H54 (cell line): ENCODE measurements around the gene EMC10.

ENCODE experiments used
- DNase-seq: peaks from one replicate; pipeline ENCODE4 v3.0.0; 2011; ENCODE audit warnings: low spot score, mixed read lengths; ENCODE audit not compliant: insufficient read length
- FAIRE-seq: peaks from 3 replicates; lab custom pipeline; 2011; peaks lifted over from hg19 to GRCh38; lab: Jason Lieb, UNC
- POLR2A ChIP-seq: IDR thresholded peaks from 2 replicates; pipeline ENCODE4 v1.6.1; 2011; ENCODE audit warnings: low read depth, mild to moderate bottlenecking, low read length

The EMC10 gene

DNA sequence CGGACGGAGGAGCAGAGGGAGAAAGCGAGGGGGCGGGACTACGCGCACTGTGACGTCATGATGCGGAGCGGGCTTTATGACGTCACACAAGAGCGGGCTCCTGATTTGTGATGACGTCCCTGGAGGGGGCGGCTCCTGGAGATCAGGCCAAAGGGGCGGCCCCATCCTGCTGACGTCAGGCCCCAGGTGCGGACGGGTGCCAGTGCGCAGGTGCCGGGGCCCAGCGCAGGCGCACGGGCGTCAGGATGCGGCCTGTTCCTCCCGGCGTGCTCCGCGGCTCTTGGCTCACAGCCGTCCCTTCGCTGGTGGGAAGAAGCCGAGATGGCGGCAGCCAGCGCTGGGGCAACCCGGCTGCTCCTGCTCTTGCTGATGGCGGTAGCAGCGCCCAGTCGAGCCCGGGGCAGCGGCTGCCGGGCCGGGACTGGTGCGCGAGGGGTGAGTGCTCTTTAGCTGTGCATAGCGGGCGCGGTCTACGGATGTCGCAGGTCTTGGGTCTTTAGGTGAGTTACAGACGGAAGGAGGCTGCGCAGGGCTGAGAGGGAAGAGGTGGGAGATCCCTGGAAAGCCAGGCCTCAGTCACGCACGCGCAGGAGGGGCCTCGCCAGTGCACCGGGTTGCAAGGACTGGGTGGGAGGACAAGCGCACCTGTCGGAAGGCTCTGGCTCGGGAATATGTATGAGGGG lies at the start of gene EMC10, which contains the start of gene GARIN5A:
Gene EMC10 (plus strand): TSS at position 284 of the 683 bp plus-strand sequence. CDS start 38 bp downstream, at position 322.
Gene GARIN5A (minus strand): TSS at position 625 of the 683 bp plus-strand sequence. CDS start 460 bp downstream, at position 165.
- DNase-seq (peak; percentile 99), FAIRE-seq (no peak)
- TF ChIP-seq POLR2A = peak; percentile 88

DNA sequence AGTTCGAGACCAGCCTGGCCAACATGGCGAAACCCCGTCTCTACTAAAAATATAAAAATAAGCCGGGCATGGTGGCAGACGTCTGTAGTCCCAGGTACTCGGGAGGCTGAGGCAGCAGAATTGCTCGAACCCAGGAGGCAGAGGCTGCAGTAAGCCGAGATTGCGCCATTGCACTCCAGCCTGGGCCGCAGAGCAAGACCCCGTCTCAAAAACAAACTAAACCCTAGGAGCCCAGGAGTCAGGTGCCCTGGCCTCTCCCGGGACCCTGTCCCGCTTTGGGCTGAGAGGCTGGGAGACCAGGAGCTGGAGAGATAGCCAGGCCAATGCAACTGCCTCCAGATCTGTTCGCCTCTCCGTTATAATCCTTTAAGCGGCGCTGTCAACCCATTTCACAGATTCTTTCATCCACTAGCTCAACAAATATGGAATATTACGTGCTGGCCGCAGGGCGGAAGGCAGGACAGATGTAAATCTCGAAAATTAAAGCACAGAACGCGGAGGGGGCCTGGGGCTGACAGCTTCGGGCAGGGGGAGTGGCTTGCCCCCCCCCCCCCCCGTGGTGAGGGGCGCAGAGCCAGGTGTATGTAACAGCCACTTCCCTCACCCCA lies 48.9 kb upstream of the EMC10 start:
- no peak for TF ChIP-seq POLR2A
- DNase-seq (no peak), FAIRE-seq (no peak)

DNA sequence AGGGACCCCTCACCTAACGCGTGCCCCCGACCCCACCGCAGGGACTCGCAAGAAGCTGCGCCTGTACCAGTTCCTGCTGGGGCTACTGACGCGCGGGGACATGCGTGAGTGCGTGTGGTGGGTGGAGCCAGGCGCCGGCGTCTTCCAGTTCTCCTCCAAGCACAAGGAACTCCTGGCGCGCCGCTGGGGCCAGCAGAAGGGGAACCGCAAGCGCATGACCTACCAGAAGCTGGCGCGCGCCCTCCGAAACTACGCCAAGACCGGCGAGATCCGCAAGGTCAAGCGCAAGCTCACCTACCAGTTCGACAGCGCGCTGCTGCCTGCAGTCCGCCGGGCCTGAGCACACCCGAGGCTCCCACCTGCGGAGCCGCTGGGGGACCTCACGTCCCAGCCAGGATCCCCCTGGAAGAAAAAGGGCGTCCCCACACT lies 48.3 kb upstream of the EMC10 start:
- FAIRE-seq = no peak
- TF ChIP-seq POLR2A = no peak

DNA sequence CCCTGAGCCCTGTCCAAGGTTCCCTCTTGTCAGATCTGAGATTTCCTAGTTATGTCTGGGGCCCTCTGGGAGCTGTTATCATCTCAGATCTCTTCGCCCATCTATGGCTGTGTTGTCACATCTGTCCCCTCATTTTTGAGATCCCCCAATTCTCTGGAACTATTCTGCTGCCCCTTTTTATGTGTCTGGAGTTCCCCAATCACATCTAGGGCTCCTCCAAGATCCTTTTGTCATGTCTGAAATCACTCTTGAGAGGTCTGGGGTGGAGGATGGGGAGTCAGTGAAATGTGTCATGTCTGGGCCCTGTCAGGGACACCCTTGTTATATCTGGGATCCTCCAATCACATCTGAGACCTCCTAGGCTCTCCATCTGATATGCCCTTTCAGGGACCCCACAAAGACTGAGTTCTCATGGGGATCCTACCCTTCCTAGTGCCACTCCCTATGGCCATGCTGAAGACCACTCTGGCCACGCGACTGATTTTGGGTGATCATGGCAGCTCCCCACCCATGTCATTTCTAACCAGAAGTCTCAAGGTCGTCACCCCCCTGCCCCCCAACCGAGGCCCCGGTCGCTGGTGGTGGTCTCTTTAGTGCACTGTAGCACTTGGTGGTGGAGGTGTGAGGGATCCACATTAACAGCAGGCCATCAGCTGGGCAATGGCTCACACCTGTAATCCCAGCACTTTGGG lies 47.4 kb upstream of the EMC10 start:
- FAIRE-seq (no peak), DNase-seq (no peak)
- TF ChIP-seq POLR2A = no peak

More for the DNA sequence above, 48.3 kb upstream of the EMC10 start:
- DNase-seq = no peak

DNA sequence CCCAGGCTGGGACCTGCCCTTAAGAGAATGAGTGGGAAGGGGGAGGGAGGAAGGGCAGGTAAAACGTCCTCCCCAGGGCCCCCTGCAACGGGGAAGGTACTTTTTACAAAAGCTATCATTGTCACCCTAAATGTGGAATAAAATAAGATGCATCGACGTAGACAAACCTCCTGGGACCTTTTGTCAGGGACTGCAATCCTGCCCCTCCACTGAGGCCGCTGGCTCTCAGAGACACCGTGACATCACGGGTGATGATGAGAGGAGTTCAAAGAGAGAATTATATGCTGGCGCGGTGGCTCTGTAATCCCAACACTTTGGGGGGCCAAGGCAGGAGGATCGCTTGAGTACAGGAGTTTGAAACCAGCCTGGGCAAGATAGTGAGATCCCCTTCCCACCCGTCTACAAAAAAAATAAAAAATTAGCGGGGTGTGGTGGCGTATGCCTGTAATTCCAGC lies 45.4 kb upstream of the EMC10 start:
- no peak for TF ChIP-seq POLR2A
- DNase-seq = no peak
- no peak for FAIRE-seq

DNA sequence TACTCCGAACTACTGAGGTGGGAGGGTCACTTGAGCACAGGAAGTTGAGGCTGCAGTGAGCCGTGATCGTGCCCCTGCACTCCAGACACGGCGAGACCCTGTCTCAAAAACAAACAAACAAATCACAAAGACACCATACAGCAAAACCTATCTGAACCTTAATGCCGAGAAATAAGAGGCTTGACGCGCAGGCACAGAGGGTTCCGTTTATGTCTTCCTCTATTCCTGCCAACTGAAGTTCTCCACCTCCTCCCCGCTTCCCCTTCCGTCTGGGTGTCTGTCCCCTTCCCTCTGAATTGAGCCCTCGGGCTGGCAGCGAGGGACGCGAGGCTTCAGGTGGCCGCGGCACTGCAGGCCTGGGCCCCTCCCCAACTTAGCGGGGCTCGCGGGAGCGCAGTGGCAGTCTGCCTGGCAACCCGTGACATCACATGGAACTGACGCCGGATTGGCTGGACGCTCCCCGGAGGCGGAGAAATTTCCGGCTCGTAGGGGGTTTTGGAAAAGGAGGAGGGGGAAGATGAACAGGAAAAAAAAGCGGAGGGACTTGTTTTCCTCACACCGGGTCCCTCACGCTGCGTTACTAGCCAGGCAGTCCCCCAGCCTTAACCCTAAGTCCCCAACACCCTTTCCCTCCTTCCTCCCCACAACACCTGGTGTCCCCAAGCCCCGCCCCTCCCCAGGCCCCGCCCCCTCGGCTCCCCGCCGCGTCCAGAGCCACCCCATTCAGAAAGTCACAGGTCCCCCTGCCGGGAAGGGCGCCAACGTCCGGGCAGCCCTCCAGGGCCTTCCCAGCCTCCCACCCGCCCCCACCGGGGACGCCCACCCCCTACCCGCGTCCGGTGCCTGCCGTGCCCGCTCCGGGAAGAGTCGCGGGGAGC lies 44.7 kb upstream of the EMC10 start:
- FAIRE-seq = peak; percentile 33
- DNase-seq = peak; percentile 92
- TF ChIP-seq POLR2A = no peak

DNA sequence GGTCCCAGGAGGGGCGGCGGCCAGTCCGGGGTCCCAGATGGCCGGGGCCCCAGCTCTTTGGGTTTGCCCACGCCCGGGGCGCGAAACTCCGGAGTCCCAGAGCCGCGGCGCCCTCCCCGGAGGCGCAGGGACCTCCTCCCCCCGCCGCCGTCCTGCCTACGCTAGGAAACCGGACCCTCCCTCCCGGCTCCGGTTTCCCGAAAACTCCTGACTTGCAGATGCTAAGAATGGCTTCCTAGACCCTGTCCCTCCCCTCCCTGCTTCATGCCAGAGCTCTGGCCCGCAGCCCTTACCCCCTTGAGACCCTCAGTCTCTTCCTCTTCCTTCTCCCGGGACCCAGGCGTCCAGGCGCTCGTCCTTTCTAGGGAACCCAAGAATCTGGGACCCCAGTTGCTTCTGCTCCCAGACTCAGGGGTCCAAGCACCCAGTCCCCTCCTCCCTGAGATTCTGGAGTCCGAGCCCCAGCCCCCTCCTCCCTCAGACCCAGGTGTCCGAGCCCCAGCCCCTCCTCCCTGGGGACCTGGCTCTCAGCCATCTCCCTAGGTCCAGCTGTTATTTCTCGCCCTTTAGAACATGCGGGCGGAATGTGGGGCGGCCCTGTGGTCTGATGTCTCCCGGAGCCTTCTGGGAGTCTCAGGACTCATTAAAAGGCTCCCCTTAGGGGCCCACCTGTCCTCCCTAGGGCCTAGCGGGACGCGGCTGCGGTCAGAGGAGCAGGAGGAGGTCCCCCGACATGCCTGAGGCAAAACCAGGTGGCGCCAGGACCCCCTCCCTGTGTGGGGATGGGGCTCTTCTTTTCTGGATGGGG lies 43.9 kb upstream of the EMC10 start, which contains the start of gene MYBPC2:
Gene MYBPC2 (plus strand): TSS at position 672 of the 808 bp plus-strand sequence. CDS start 62 bp downstream, at position 734.
- FAIRE-seq = no peak
- TF ChIP-seq POLR2A = no peak
- DNase-seq = no peak

DNA sequence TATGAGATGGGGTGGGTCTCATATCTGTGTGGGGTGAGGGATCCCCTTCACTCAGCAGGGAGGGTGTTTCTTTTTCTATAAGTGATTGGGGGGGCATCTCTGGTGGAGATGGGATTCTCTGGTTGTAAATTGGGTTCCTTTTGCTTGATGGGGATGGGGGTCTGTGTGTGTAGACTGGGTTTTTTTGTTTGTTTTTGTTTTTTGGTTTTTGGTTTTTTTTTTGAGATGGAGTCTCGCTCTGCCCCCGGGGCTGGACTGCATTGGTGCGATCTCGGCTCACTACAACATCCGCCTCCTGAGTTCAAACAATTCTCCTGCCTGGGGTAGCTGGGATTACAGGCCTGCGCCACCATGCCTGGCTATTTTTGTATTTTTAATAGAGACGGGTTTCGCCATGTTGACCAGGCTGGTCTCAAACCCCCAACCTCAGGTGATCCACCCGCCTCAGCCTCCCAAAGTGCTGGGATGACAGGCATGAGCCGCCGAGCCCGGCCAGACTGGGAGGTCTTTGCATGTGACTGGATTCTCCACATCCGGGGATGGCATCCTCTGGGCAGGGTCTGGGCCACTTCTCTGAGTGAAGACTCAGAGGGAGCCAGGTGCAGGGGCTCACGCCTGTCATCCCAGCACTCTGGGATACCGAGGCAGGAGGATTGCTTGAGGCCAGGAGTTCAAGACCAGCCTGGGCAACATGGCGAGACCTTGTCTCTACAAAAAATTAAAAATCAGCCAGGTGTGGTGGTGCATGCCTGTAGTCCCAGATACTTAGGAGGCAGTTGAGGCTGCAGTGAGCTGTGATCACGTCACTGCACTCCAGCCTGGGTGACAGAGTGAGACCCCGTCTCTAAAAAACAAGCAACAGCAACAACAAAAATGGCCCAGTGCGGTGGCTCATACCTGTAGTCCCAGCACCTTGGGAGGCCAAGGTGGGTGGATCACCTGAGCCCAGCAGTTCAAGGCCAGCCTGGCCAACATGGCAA lies 42.8 kb upstream of the EMC10 start:
- TF ChIP-seq POLR2A = no peak
- FAIRE-seq (no peak), DNase-seq (no peak)

DNA sequence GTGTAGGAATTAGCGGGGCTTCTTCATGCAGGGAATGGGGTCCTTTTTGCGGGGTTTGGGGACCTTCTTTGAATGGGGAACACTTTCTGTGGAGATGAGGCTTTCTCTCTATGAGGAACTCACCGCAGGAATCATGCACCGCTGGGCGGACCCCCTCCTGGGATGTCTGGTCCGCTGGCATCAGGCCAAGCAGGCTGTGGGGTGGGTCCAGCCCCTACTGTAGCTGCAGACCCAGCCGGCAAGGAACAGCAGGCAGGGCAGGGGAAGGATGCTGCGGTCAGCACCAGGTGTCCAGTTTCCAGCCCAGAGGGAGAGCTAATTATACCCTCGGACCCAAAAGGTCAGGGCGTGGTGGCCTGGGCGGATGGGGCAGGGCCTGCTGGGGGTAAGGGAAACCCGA lies 41.8 kb upstream of the EMC10 start:
- DNase-seq (no peak), FAIRE-seq (no peak)
- no peak for TF ChIP-seq POLR2A

DNA sequence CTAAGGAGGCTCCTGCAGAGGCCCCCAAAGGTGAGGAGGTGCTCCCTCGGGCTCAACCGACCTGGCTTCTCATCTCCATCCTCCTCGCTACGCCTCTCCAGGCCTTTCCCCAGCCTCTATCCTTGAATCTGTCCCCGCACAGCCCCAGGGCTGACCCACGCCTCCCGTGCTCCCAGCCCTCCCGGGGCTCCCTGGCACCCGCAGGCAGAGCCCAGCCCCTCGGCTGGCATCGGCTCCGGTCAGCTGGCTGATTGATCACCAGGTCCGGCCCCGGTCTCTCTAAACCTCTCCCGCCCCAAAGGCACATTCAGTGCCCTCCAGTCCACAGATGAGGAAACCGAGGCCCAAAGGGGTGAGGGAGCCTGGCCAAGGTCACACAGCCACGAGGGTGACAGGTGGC lies 41.1 kb upstream of the EMC10 start:
- DNase-seq = no peak
- no peak for FAIRE-seq
- TF ChIP-seq POLR2A = no peak

DNA sequence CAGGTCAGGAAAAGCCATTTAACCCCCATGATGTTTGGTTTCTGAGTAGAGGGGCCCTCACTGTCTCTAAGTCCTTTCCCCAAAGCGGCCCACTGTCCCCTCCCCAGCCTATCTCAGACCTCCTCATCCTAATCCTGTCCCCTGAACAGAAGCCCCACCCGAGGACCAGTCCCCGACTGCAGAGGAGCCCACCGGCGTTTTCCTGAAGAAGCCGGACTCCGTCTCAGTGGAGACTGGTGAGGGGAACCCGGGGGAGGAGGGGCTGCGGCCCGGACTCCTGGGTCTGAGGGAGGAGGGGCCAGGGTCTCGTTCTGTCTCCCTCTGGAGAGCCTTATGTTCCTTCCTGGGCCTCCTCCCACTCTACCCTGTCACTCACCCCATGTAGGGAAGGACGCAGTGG lies 40.7 kb upstream of the EMC10 start:
- no peak for FAIRE-seq
- no peak for DNase-seq
- no peak for TF ChIP-seq POLR2A
